ENCODE measurements around the gene HES3.

The HES3 gene

DNA sequence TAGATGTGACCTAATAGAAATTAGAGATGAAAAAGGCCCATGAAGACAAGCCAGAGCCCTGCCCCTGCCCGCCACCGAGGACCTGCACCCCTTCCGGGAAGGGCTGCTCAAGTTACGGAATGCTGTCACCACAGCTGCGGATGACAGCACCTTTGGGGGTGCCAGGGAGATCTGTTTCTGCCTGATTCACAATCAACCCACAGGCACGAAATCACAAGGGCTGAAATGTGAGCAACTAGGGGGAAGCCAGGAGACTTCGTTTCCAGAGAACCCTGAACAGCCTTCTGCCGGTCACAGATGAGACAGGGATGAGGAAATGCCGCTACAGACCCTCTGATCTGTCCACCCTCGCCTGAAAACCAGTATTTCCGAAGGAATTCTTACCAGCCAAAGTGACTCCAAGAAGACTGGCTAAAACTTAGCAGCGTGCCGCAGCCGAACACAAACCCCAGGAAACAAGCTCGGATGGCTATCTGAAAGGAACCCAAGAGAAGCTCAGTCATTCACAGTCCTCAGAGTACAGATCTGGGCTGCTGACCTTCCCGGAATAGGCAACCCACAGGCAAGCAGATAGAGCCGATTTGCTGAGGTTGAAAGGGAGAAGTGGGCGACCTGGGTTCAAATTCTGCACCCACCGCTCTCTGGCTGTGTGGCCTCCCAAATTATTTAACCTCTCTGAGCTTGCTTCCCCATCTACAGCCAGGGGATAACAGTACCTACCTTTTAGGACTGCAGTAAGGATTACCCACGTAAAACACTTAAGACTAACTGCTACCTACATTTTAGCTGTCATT lies 9.3 kb upstream of the HES3 start:
- DNase-seq = peak in 1 of 2 donors; percentile 15
- Histone ChIP-seq H3K4me2 (ENCODE audit: low read length) (peak overlapping the region; percentile 81), H3K79me2 (ENCODE audit: control insufficient read depth, insufficient read depth, low read length, poor library complexity) (peaks cover 12% of the 10 kb centered on the region), H4K12ac (ENCODE audit: low read depth, low read length) (peak overlapping the region; percentile 16), H3K9ac (ENCODE audit: low read length) (peak overlapping the region; percentile 97), H4K8ac (ENCODE audit: low read depth, low read length) (no peak overlapping the region), H3K79me1 (ENCODE audit: low read length) (peaks cover 10% of the 10 kb centered on the region), H3K4me3 (ENCODE audit: low read depth, low read length) (peak overlapping the region; percentile 100), H2BK5ac (ENCODE audit: low read depth, low read length, poor library complexity) (no peak overlapping the region), H3K23ac (ENCODE audit: low read length) (peak overlapping the region; percentile 40), H2AFZ (ENCODE audit: insufficient read depth, low read length, poor library complexity) (no peak overlapping the region), H3K27ac (ENCODE audit: low read depth, low read length) (no peak overlapping the region), H3K14ac (ENCODE audit: low read length) (no peak overlapping the region), H3K36me3 (ENCODE audit: control insufficient read depth in 1 of 2, insufficient read depth in 2 of 2, low read length in 2 of 2) (peaks cover 15 to 29% of the 10 kb centered on the region in 2 experiments), H4K91ac (ENCODE audit: low read depth, low read length) (no peak overlapping the region), H2BK120ac (ENCODE audit: insufficient read depth, low read length, poor library complexity) (no peak overlapping the region), H2BK12ac (ENCODE audit: low read length) (no peak overlapping the region), H3K9me3 (ENCODE audit: insufficient read depth, low read depth, low read length) (no peaks in the 10 kb centered on the region), H2AK5ac (ENCODE audit: low read length) (no peak overlapping the region), H3K27me3 (ENCODE audit: insufficient read depth, low read length) (peaks cover 7% of the 10 kb centered on the region), H3K18ac (ENCODE audit: low read length) (no peak overlapping the region), H3K4me1 (ENCODE audit: control insufficient read depth in 1 of 2, insufficient read depth in 2 of 2, low read length in 2 of 2) (peaks cover 6 to 10% of the 10 kb centered on the region in 2 experiments), H3K4ac (ENCODE audit: low read depth, low read length) (peak overlapping the region; percentile 82)
- WGBS (ENCODE audit: extremely low coverage, insufficient coverage, insufficient read length) = no CpG with 5 or more reads among the region's 20 CpGs

DNA sequence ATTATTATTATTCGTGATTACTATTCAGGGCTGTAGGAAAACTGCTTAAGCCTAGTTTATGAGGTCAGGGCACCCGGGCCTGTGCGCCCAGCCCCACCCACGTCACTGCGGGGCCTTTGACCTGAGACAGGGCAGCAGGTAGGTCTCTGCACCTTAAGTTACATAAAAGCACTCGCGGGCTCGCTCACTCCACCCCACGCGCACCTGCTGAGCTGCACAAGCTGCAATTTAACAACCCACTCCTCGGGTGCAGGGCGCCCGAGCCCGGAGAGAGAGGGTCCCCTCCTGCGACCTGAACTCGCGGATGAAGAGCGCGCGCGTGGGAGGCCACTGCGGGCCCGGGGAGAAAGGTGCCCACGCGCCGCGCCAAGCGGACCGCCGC lies 8.7 kb upstream of the HES3 start:
- peaks cover 12 to 23% of the 10 kb centered on the region in 2 experiments for H3K36me3 ChIP-seq (ENCODE audit: control insufficient read depth in 1 of 2, insufficient read depth in 2 of 2, low read length in 2 of 2)
- H3K4me2 ChIP-seq (ENCODE audit: low read length) = peak overlapping the region; percentile 81
- H3K4ac ChIP-seq (ENCODE audit: low read depth, low read length) = peak overlapping the region; percentile 82
- H3K9me3 ChIP-seq (ENCODE audit: insufficient read depth, low read depth, low read length) = no peaks in the 10 kb centered on the region
- peaks cover 12% of the 10 kb centered on the region for H3K27me3 ChIP-seq (ENCODE audit: insufficient read depth, low read length)
- H2BK120ac ChIP-seq (ENCODE audit: insufficient read depth, low read length, poor library complexity) = peak overlapping the region; percentile 18
- H3K79me1 ChIP-seq (ENCODE audit: low read length) = peaks cover 10% of the 10 kb centered on the region
- no peak overlapping the region for H2BK5ac ChIP-seq (ENCODE audit: low read depth, low read length, poor library complexity)
- H3K4me3 ChIP-seq (ENCODE audit: low read depth, low read length) = peak overlapping the region; percentile 100
- H3K27ac ChIP-seq (ENCODE audit: low read depth, low read length) = no peak overlapping the region
- peak overlapping the region; percentile 65 for H4K12ac ChIP-seq (ENCODE audit: low read depth, low read length)
- no peak overlapping the region for H3K23ac ChIP-seq (ENCODE audit: low read length)
- H4K8ac ChIP-seq (ENCODE audit: low read depth, low read length) = peak overlapping the region; percentile 85
- H3K9ac ChIP-seq (ENCODE audit: low read length) = peak overlapping the region; percentile 97
- peak overlapping the region; percentile 94 for H4K91ac ChIP-seq (ENCODE audit: low read depth, low read length)
- H3K18ac ChIP-seq (ENCODE audit: low read length) = peak overlapping the region; percentile 59
- DNase-seq = peak; percentile 35 to 46
- no CpG with 5 or more reads among the region's 30 CpGs for WGBS (ENCODE audit: extremely low coverage, insufficient coverage, insufficient read length)
- peak overlapping the region; percentile 69 for H3K14ac ChIP-seq (ENCODE audit: low read length)
- peak overlapping the region; percentile 92 for H2AFZ ChIP-seq (ENCODE audit: insufficient read depth, low read length, poor library complexity)
- no peak overlapping the region for H2BK12ac ChIP-seq (ENCODE audit: low read length)
- peaks cover 12% of the 10 kb centered on the region for H3K79me2 ChIP-seq (ENCODE audit: control insufficient read depth, insufficient read depth, low read length, poor library complexity)
- H3K4me1 ChIP-seq (ENCODE audit: control insufficient read depth in 1 of 2, insufficient read depth in 2 of 2, low read length in 2 of 2) = peaks cover 6 to 10% of the 10 kb centered on the region in 2 experiments
- H2AK5ac ChIP-seq (ENCODE audit: low read length) = peak overlapping the region; percentile 18

DNA sequence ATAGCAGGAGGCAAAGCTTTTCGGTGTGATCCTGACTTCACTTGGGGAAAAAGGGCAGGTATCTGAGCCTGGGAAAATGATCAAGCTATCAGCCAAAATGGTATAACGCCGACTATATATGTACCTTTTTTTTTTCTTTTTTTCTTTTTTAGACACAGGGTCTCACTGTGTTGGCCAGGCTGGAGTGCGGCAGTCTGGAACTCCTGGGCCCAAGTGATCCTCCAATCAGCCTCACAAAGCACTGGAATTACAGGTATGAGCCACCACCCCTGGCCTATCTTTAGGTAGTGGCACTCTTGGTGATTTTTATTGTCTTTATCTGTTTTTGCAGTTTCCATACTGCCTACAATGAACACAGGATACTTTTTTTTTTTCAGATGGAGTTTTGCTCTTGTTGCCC lies 6.9 kb upstream of the HES3 start:
- Histone ChIP-seq H3K4me1 (ENCODE audit: control insufficient read depth in 1 of 2, insufficient read depth in 2 of 2, low read length in 2 of 2) (peaks cover 6 to 10% of the 10 kb centered on the region in 2 experiments), H2BK12ac (ENCODE audit: low read length) (no peak overlapping the region), H3K9ac (ENCODE audit: low read length) (no peak overlapping the region), H3K36me3 (ENCODE audit: control insufficient read depth in 1 of 2, insufficient read depth in 2 of 2, low read length in 2 of 2) (peaks cover 2 to 10% of the 10 kb centered on the region in 2 experiments), H3K23ac (ENCODE audit: low read length) (no peak overlapping the region), H2BK5ac (ENCODE audit: low read depth, low read length, poor library complexity) (no peak overlapping the region), H4K12ac (ENCODE audit: low read depth, low read length) (no peak overlapping the region), H3K18ac (ENCODE audit: low read length) (no peak overlapping the region), H3K27ac (ENCODE audit: low read depth, low read length) (no peak overlapping the region), H4K91ac (ENCODE audit: low read depth, low read length) (no peak overlapping the region), H2AFZ (ENCODE audit: insufficient read depth, low read length, poor library complexity) (no peak overlapping the region), H2AK5ac (ENCODE audit: low read length) (no peak overlapping the region), H3K79me1 (ENCODE audit: low read length) (peaks cover 10% of the 10 kb centered on the region), H3K9me3 (ENCODE audit: insufficient read depth, low read depth, low read length) (no peaks in the 10 kb centered on the region), H2BK120ac (ENCODE audit: insufficient read depth, low read length, poor library complexity) (no peak overlapping the region), H3K14ac (ENCODE audit: low read length) (no peak overlapping the region), H3K4me3 (ENCODE audit: low read depth, low read length) (no peak overlapping the region), H3K27me3 (ENCODE audit: insufficient read depth, low read length) (peaks cover 30% of the 10 kb centered on the region), H3K79me2 (ENCODE audit: control insufficient read depth, insufficient read depth, low read length, poor library complexity) (peaks cover 12% of the 10 kb centered on the region), H3K4me2 (ENCODE audit: low read length) (no peak overlapping the region), H3K4ac (ENCODE audit: low read depth, low read length) (no peak overlapping the region), H4K8ac (ENCODE audit: low read depth, low read length) (no peak overlapping the region)
- DNase-seq = no peak
- WGBS (ENCODE audit: extremely low coverage, insufficient coverage, insufficient read length) = no CpG with 5 or more reads among the region's 4 CpGs

DNA sequence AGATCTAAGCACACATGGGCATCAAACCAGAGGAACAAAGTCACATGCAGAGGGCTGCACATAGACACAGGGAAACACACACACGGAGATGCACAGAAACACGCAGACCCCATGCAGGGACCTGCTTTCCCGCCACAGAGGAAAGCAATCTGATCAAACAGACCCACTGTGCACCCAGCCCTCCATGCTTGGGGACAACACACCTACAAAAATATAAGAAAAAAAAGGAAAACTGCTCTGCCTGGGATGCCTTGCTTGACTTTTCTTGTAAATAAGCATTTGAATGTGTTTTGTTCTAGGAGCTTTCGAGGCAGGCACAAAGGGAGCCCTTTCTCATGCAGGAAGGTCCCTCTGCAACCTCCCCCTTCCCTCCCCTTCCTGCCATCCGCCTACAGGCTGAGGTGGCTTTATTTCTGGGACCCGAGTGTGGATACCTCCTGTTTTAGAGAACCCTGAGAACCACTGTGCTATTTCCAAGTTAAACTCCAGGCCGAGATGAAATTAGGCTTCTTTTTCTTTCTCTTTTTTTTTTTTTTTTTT lies 4.7 kb upstream of the HES3 start:
- Histone ChIP-seq H3K9me3 (ENCODE audit: insufficient read depth, low read depth, low read length) (peaks cover 8% of the 10 kb centered on the region), H2BK12ac (ENCODE audit: low read length) (no peak overlapping the region), H3K4me1 (ENCODE audit: control insufficient read depth in 1 of 2, insufficient read depth in 2 of 2, low read length in 2 of 2) (peaks cover 6 to 10% of the 10 kb centered on the region in 2 experiments), H3K23ac (ENCODE audit: low read length) (no peak overlapping the region), H2BK5ac (ENCODE audit: low read depth, low read length, poor library complexity) (no peak overlapping the region), H3K79me1 (ENCODE audit: low read length) (peaks cover 10% of the 10 kb centered on the region), H3K27ac (ENCODE audit: low read depth, low read length) (no peak overlapping the region), H3K9ac (ENCODE audit: low read length) (no peak overlapping the region), H3K4ac (ENCODE audit: low read depth, low read length) (no peak overlapping the region), H3K14ac (ENCODE audit: low read length) (no peak overlapping the region), H2AFZ (ENCODE audit: insufficient read depth, low read length, poor library complexity) (no peak overlapping the region), H3K36me3 (ENCODE audit: control insufficient read depth in 1 of 2, insufficient read depth in 2 of 2, low read length in 2 of 2) (no peaks in the 10 kb centered on the region), H2AK5ac (ENCODE audit: low read length) (no peak overlapping the region), H3K27me3 (ENCODE audit: insufficient read depth, low read length) (peaks cover 51% of the 10 kb centered on the region), H4K91ac (ENCODE audit: low read depth, low read length) (no peak overlapping the region), H4K12ac (ENCODE audit: low read depth, low read length) (no peak overlapping the region), H3K4me3 (ENCODE audit: low read depth, low read length) (no peak overlapping the region), H3K4me2 (ENCODE audit: low read length) (no peak overlapping the region), H2BK120ac (ENCODE audit: insufficient read depth, low read length, poor library complexity) (no peak overlapping the region), H3K18ac (ENCODE audit: low read length) (no peak overlapping the region), H3K79me2 (ENCODE audit: control insufficient read depth, insufficient read depth, low read length, poor library complexity) (peaks cover 12% of the 10 kb centered on the region), H4K8ac (ENCODE audit: low read depth, low read length) (no peak overlapping the region)
- no peak for DNase-seq
- WGBS (ENCODE audit: extremely low coverage, insufficient coverage, insufficient read length) = no CpG with 5 or more reads among the region's 7 CpGs

Data from trophoblast cell (in vitro differentiated cells and primary cell).